ENCODE results near the gene ASS1.

GRCh38 chr9:130541533-130541932, 96.8 kb downstream of the ASS1 start:
- TF ChIP-seq CTCF (IDR thresholded peaks at IDR 0.05), result no peak
- no peak for TF ChIP-seq POLR2AphosphoS5 (IDR thresholded peaks at IDR 0.05; ENCODE audit: low read depth, low read length)
- no peak for TF ChIP-seq REST (IDR thresholded peaks at IDR 0.05; ENCODE audit: insufficient read depth in 1 of 2, low read depth in 2 of 2, low read length in 1 of 2)
- no peak for TF ChIP-seq TCF7L2 (IDR thresholded peaks at IDR 0.05; ENCODE audit: low read depth, low read length)
- no peak for TF ChIP-seq SIN3A (IDR thresholded peaks at IDR 0.05; ENCODE audit: borderline replicate concordance, insufficient read depth, low read depth, low read length)
